Nephron progenitor cell (in vitro differentiated cells): ENCODE data around the gene RBM39.
A peak's percentile ranks its signal among the peaks of the same experiment; 100 is the strongest.
"Not testable (repeated sequence)": the region's sequence is repeated elsewhere in the genome, so short reads cannot be mapped to it uniquely, and the experiment has no call there.

Experiments
- DNase-seq: peaks from one replicate; pipeline ENCODE4 v3.0.0; 2021
- H3K27ac Mint-ChIP-seq: 2 replicates; pipeline ENCODE4 v1.8.0; 2021; ENCODE audit warnings: mild to moderate bottlenecking, moderate library complexity, mixed read lengths
- H3K27me3 Mint-ChIP-seq: 2 replicates; pipeline ENCODE4 v1.8.0; 2021; ENCODE audit warnings: mild to moderate bottlenecking, low read depth, mixed read lengths; ENCODE audit not compliant: poor library complexity
- H3K36me3 Mint-ChIP-seq: 2 replicates; pipeline ENCODE4 v1.8.0; 2021; ENCODE audit warnings: low read depth, mixed read lengths
- H3K4me1 Mint-ChIP-seq: 2 replicates; pipeline ENCODE4 v1.8.0; 2021; ENCODE audit warnings: mixed read lengths
- H3K4me3 Mint-ChIP-seq: 2 replicates; pipeline ENCODE4 v1.8.0; 2021; ENCODE audit warnings: mild to moderate bottlenecking, moderate library complexity, mixed read lengths
- H3K9me3 Mint-ChIP-seq: 2 replicates; pipeline ENCODE4 v1.8.0; 2021; ENCODE audit warnings: mild to moderate bottlenecking, moderate library complexity, mixed read lengths
- CTCF ChIP-seq: fragments of 200-600 bp; sonication (generic); IDR thresholded peaks from 2 replicates; pipeline ENCODE4 v1.5.0; 2021; ENCODE audit warnings: antibody characterized with exemption

The RBM39 gene

GRCh38 chr20:35771367-35771688, 29.3 kb upstream of the RBM39 start:
- H3K4me1 Mint-ChIP-seq, result peaks cover 46% of the 10 kb centered on the region
- no peak for TF ChIP-seq CTCF
- H3K9me3 Mint-ChIP-seq, result peaks cover 9% of the 10 kb centered on the region

DNA sequence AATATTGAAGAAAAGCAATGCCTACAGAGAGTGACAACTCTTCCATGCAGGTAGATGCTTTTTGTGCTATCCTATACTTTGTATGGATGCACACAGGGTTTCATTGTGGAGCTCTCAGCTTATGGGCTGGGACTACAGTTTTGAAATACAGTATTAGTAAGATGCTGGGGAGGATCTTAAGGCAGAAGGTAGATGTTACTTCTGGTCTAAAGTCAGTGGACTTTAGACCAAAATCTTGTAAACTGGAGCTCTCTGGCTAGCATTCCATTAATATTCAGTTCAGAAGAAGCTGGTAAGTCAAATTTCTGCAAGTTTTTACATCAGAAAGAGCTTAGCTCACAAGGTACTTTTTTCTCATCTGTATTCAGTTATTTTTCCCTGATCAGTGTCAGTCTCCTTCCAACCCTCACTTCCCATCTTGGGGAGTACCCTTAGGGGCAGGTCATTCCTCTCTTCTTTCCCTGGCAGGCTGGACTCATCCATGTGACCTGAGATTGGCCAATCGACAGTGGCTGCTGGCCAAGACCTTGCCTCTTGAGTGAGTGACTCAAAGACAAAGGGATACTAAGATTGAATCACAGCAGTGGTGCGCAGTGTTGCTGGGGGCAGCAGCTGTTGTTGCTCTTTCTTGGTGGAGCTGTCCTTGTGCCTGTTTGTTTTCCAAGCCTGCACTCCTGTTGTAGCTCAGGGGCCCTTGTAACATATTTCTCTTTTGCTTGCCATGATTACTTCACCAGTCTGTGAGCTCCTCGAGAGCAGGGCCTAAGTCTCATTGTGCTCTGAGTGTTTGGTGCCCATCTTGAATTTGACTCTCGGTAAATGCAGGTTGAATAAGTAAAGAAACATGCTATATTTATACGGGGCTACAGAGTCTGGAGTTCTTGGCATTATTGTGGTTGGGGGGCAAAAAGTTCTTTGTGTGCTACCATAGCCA, 26.9 kb upstream of the RBM39 start:
- Mint-ChIP-seq H3K36me3 (peaks cover under 1% of the 10 kb centered on the region), H3K4me1 (peaks cover 33% of the 10 kb centered on the region), H3K27me3 (peaks cover 9% of the 10 kb centered on the region), H3K27ac (peak overlapping the region; percentile 57), H3K4me3 (no peak overlapping the region), H3K9me3 (peaks cover 9% of the 10 kb centered on the region)
- DNase-seq, result peak; percentile 23
- TF ChIP-seq CTCF, result no peak

More at GRCh38 chr20:35771367-35771688, 29.3 kb upstream of the RBM39 start:
- no peak for DNase-seq
- peak overlapping the region; percentile 52 for H3K27ac Mint-ChIP-seq
- peaks cover 9% of the 10 kb centered on the region for H3K27me3 Mint-ChIP-seq
- peak overlapping the region; percentile 74 for H3K4me3 Mint-ChIP-seq
- H3K36me3 Mint-ChIP-seq, result peaks cover 13% of the 10 kb centered on the region

- no peaks in the 10 kb centered on the region for H3K36me3 Mint-ChIP-seq
- H3K27ac Mint-ChIP-seq, result no peak overlapping the region
- peaks cover 9% of the 10 kb centered on the region for H3K9me3 Mint-ChIP-seq
- H3K4me1 Mint-ChIP-seq, result peaks cover 22% of the 10 kb centered on the region
- no peak for TF ChIP-seq CTCF
- H3K4me3 Mint-ChIP-seq, result no peak overlapping the region
- peaks cover 7% of the 10 kb centered on the region for H3K27me3 Mint-ChIP-seq
- no peak for DNase-seq
Measured at GRCh38 chr20:35767683-35768481, 25.8 kb upstream of the RBM39 start.

- Mint-ChIP-seq H3K4me3 (no peak overlapping the region), H3K36me3 (no peaks in the 10 kb centered on the region), H3K4me1 (peaks cover 18% of the 10 kb centered on the region), H3K27ac (no peak overlapping the region), H3K27me3 (peaks cover 7% of the 10 kb centered on the region), H3K9me3 (peaks cover 9% of the 10 kb centered on the region)
- TF ChIP-seq CTCF, result no peak
- no peak for DNase-seq
Measured at GRCh38 chr20:35766843-35767242, 24.8 kb upstream of the RBM39 start.

DNA sequence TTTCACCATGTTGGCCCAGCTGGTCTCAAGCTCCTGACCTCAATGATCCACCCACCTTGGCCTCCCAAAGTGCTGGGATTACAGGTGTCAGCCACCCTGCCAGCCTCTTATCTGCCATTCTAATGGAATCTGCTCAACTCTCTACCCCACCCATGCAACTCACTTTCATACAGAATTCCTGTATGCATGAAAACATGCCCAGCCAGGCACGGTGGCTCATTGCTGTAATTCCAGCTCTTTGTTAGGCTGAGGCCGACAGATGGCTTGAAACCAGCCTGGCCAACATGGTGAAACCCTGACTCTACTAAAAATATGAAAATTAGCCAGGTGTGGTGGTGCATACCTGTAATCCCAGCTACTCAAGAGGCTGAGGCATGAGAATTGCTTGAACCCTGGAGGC, 22.9 kb upstream of the RBM39 start:
- H3K9me3 Mint-ChIP-seq, H3K27me3 Mint-ChIP-seq, H3K36me3 Mint-ChIP-seq, H3K27ac Mint-ChIP-seq, DNase-seq, H3K4me3 Mint-ChIP-seq: not testable (repeated sequence)
- peaks cover 18% of the 10 kb centered on the region for H3K4me1 Mint-ChIP-seq

GRCh38 chr20:35762461-35762860, 20.4 kb upstream of the RBM39 start:
- peaks cover 5% of the 10 kb centered on the region for H3K27me3 Mint-ChIP-seq
- no peak for TF ChIP-seq CTCF
- no peaks in the 10 kb centered on the region for H3K9me3 Mint-ChIP-seq
- H3K4me1 Mint-ChIP-seq, result no peaks in the 10 kb centered on the region
- H3K27ac Mint-ChIP-seq, result peak overlapping the region; percentile 66
- H3K36me3 Mint-ChIP-seq, result no peaks in the 10 kb centered on the region
- no peak overlapping the region for H3K4me3 Mint-ChIP-seq
- no peak for DNase-seq

GRCh38 chr20:35761548-35761947, 19.5 kb upstream of the RBM39 start:
- not testable (repeated sequence) for H3K9me3 Mint-ChIP-seq, DNase-seq, H3K27me3 Mint-ChIP-seq, H3K4me1 Mint-ChIP-seq, H3K4me3 Mint-ChIP-seq, H3K27ac Mint-ChIP-seq, H3K36me3 Mint-ChIP-seq
